Gastrocnemius medialis (tissue), 4 donors: Measurements from ENCODE around the gene ABCA6.

ENCODE experiments used
- CTCF ChIP-seq, 5 experiments: fragments of 450-650 bp in 3 of 5; fragments of 200-600 bp in 2 of 5; sonication (generic) in 2 of 5; IDR thresholded peaks in 4 of 5; conservative IDR thresholded peaks in 1 of 5; 1 replicate in 4 of 5; 2 replicates in 1 of 5; pipeline ENCODE4 v1.5.1; 2016 to 2019; ENCODE audit warnings: antibody characterized with exemption in 5 of 5, mild to moderate bottlenecking in 3 of 5, moderate library complexity in 3 of 5
- POLR2A ChIP-seq, 2 donors: fragments of 450-650 bp; IDR thresholded peaks; one replicate each; pipeline ENCODE4 v1.6.1; 2017; ENCODE audit warnings: antibody characterized with exemption in 2 of 2, mild to moderate bottlenecking in 2 of 2, moderate library complexity in 2 of 2

GRCh38 chr17:69187294-69187693, 45.6 kb upstream of the ABCA6 start:
- TF ChIP-seq CTCF (IDR thresholded peaks at IDR 0.05 in 4 of 5, conservative IDR thresholded peaks at IDR 0.05 in 1 of 5): no peak
- TF ChIP-seq POLR2A (IDR thresholded peaks at IDR 0.05): no peak
